Prostate gland (tissue), 2 donors: ENCODE data around the gene TCF7. TPM values are rescaled to one million over a fixed set of nuclear protein-coding genes. Genes with fewer than 3 reads are reported as not detected.

ENCODE experiments used
- DNase-seq: peaks from one replicate; pipeline ENCODE4 v3.0.0-alpha.2; 2019; ENCODE audit warnings: low spot score
- H3K27ac ChIP-seq, 2 donors: fragments of 200-600 bp; sonication (generic); 2 replicates each; pipeline ENCODE4 v1.5.1; 2017 to 2019
- H3K27me3 ChIP-seq: fragments of 200-600 bp; sonication (generic); replicated peaks from 2 replicates; pipeline ENCODE4 v1.5.1; 2019; ENCODE audit not compliant: insufficient read depth
- H3K36me3 ChIP-seq, 2 donors: fragments of 200-600 bp; sonication (generic); 1 replicate in 1 of 2; 2 replicates in 1 of 2; pipeline versions ENCODE4 v1.5.1 to v1.8.1; 2017 to 2019
- H3K4me1 ChIP-seq: fragments of 200-600 bp; sonication (generic); replicated peaks from 2 replicates; pipeline ENCODE4 v1.5.1; 2019
- H3K4me3 ChIP-seq, 2 donors: fragments of 200-600 bp; sonication (generic); 2 replicates each; pipeline ENCODE4 v1.5.1; 2017 to 2019
- H3K9me3 ChIP-seq: fragments of 200-600 bp; sonication (generic); 2 replicates; pipeline ENCODE4 v1.5.1; 2017
- CTCF ChIP-seq, 4 experiments: fragments of 200-600 bp in 2 of 4; fragments of 450-650 bp in 2 of 4; sonication (generic) in 2 of 4; IDR thresholded peaks; 1 replicate in 3 of 4; 2 replicates in 1 of 4; pipeline ENCODE4 v1.5.1; 2016 to 2019; ENCODE audit warnings: antibody characterized with exemption in 4 of 4, mild to moderate bottlenecking in 2 of 4, moderate library complexity in 2 of 4
- POLR2A ChIP-seq: fragments of 450-650 bp; IDR thresholded peaks from one replicate; pipeline ENCODE4 v1.6.1; 2016; ENCODE audit warnings: antibody characterized with exemption, mild to moderate bottlenecking
- POLR2AphosphoS5 ChIP-seq: sonication (generic); formaldehyde crosslinking; IDR thresholded peaks from one replicate; pipeline ENCODE4 v1.6.1; 2017; ENCODE audit warnings: antibody characterized with exemption
- WGBS: methylation state at CpG from one replicate; pipeline ENCODE4 v1.1.5; 2018; 5-methylcytosine and 5-hydroxymethylcytosine counted together
- intact Hi-C: fragments of 100-400 bp; cut with DNase I; formaldehyde crosslinking; loops from one replicate; pipeline ENCODE4 v1.14.2; 2022
- total RNA-seq, 2 donors: library from RNA; depleted of rRNA; stranded (reverse); fragments of >200 nt; gene quantifications; one replicate each; pipeline ENCODE4 v1.1.0, GENCODE V29; 2016

Gene TCF7
- 1 to 10 TPM; 8.1 to 9.8 TPM for total RNA-seq

DNA sequence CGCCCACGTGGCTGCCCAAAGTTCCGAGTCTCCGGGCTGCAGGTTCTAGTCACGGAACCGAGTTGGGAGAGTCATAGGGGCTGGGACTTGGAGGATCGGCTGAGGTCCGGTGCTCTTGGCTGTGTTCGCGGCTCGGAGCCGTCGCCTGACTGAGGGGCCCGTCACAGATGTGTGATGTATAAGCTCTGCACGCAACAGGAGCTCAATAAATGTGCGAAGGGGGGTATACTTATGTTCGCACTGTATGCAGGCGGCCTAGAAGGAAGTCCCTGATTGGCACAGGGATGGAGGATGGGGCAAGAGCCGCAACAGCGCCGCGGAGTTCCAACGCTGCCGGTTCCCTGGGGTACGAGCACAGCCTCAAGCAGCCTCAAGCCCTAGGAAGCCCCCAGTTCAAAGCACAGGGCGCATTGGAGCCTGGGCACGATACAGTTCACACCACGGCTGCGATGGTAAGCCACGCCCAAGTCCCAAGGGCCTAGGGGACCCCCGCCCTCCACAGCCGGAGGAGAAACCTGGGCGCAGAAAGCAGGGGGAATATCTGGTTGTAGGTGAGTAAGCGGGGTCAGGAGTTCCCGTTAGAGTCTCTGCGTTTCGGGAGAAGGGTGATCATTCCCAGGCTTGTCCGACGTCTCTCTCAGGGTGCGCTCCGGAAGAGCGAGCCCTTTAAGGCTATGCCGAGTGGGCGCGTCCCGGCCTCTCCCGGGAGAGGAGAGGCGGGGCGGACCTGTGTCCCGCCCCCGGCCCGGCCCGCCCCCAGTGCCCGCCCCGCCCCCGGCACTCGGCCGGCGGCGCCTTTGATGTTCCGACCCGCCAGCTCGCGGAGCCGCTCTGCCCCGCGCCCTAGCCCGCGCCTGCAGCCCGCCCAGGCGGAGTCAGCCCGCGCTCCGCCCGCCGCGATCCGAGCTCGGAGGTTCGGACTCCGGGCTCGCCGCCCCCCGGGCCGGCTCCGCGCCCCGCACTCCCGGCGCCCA is at the start of gene TCF7:
Gene TCF7, plus strand, starts transcription at position 780 of the 974 bp plus-strand sequence. CDS start 226 bp downstream, outside the sequence.
- no peaks in the 10 kb centered on the region for H3K27me3 ChIP-seq
- 13% methylated on average over 51 of the region's 90 CpGs for WGBS
- no peaks in the 10 kb centered on the region for H3K9me3 ChIP-seq
- H3K4me3 ChIP-seq = peak within 1 kb of the TSS; percentile 34 to 41
- DNase-seq = peak; percentile 74
- peak within 1 kb of the TSS; percentile 33 to 39 for H3K27ac ChIP-seq
- H3K4me1 ChIP-seq = peaks cover 3% of the 10 kb centered on the region
- intact Hi-C loops = no loop called here
- TF ChIP-seq POLR2A (peak; percentile 48), CTCF (IDR thresholded peaks at IDR 0.05) (no peak), POLR2AphosphoS5 (peak; percentile 59)
- no peaks in the 10 kb centered on the region for H3K36me3 ChIP-seq

DNA sequence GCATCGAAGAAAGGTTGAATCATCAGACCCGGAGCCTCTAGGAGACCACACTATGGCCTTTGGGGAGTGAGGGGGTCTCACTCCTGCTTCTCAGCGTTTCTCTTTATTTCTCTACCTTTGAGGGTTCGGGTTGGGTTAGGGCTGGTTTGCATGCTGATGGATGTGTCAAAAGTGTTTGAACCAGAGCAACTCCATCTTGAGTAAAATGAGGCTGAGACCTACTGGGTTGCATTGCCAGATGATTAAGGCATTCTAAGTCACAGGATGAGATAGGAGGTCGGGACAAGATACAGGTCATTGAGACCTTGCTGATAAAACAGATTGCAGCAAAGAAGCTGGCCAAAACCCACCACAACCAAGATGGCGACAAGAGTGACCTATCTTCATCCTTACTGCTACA is 44.9 kb upstream of the TCF7 start:
- H3K4me1 ChIP-seq = no peaks in the 10 kb centered on the region
- H3K9me3 ChIP-seq = no peaks in the 10 kb centered on the region
- no peak for DNase-seq

DNA sequence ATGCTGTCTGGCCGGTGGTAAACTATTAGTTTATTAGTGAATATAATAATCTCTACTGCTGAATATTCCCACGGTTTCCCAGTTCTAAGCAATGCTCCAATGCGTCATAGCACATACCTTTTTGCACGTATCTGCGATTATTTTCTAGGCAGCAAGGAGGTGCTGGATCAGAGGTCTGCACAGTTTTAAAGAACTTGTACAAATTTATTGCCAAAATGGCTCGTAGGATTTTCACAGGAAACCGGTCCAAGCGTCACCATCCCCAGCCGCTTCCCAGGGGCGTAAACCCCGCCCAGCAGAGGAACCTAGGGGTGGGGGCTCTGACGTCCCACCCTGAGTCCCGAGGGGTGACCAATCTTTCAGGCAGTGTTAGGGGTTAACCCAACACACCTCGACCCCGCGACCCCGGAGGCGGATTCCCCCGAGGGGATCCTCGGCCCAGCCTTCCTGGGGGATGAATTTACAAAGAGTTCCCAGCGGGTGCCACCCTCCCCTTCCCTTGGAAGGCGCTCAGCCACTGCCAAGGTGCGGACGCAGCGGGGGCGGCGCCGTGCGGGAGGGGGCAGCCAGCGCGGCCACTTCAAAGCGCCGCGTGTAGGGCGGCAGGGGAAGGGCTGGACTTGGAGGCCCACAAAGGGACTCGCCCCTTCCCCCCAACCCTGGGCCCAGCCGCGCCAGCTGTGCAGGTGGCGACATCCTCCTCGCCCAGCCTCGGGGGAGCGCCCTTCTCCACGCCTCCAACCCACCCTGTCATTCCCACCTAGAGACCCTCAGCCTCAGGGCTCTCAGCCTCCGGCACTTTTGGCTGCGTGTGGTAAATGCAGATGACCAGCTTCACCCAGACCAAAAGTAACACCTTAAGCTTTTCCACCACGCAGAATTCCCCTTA is 43.5 kb upstream of the TCF7 start:
- DNase-seq = no peak
- intact Hi-C loops = no loop called here
- Histone ChIP-seq H3K27me3 (no peaks in the 10 kb centered on the region), H3K36me3 (no peaks in the 10 kb centered on the region), H3K9me3 (no peaks in the 10 kb centered on the region), H3K4me3 (peak overlapping the region; percentile 17 to 24), H3K4me1 (no peaks in the 10 kb centered on the region), H3K27ac (no peak overlapping the region)
- WGBS = 6% methylated on average over 45 of the region's 46 CpGs
- TF ChIP-seq POLR2AphosphoS5 (no peak), POLR2A (no peak), CTCF (IDR thresholded peaks at IDR 0.05) (peak in 1 of 4 experiments; percentile 11)

More for the DNA sequence above, 44.9 kb upstream of the TCF7 start:
- 95% methylated on average over 6 of the region's 6 CpGs for WGBS
- Histone ChIP-seq H3K27ac (no peak overlapping the region), H3K27me3 (no peaks in the 10 kb centered on the region), H3K36me3 (no peaks in the 10 kb centered on the region), H3K4me3 (no peak overlapping the region)
- intact Hi-C loops = no loop called here
- TF ChIP-seq POLR2AphosphoS5 (no peak), CTCF (IDR thresholded peaks at IDR 0.05) (no peak), POLR2A (no peak)

DNA sequence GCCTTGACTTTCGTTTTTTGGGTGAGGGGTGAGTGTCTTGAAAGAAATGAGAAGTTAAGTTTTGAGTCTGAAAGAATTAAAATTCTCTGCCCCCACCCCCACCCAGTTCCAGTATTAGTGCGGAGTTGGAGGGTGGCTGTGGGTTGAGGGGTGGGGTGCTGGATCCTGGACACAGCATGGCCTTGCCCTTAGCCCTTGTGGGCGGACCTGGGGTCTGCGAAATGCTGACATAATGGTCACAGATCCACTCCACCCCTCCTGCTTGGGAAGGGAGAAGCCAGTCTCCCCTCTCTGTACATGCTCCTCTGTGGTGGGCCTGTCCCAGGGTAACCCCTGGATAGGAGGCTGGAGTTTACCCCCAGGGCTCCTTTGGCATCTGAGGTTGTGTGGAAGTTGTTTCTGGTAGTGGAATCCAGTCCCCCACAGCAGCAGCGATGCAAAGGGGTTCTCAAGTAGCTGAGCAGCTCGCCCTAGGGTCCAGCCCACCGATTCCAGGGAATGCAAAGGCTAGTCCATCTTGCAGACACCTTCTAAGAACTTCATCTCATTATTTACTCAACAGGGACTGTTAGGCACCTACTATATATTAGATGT is 42.8 kb upstream of the TCF7 start:
- 75% methylated on average over 7 of the region's 7 CpGs for WGBS
- Histone ChIP-seq H3K4me1 (no peaks in the 10 kb centered on the region), H3K27me3 (no peaks in the 10 kb centered on the region), H3K4me3 (no peak overlapping the region), H3K27ac (no peak overlapping the region), H3K36me3 (no peaks in the 10 kb centered on the region), H3K9me3 (no peaks in the 10 kb centered on the region)
- intact Hi-C loops = no loop called here
- DNase-seq = no peak
- TF ChIP-seq POLR2A (no peak), CTCF (IDR thresholded peaks at IDR 0.05) (no peak), POLR2AphosphoS5 (no peak)
